H9 (cell line): ENCODE results near the gene SLC16A14. TPM values are rescaled to one million over a fixed set of nuclear protein-coding genes. Genes with fewer than 3 reads are reported as not detected.

Source experiments
- DNase-seq: peaks from one replicate; pipeline ENCODE4 v3.0.0-alpha.2; 2017
- H2AFZ ChIP-seq: one replicate; pipeline ENCODE4 v1.6.1; 2013; ENCODE audit warnings: mild to moderate bottlenecking, low read length, control low read depth, moderate library complexity
- H2AK5ac ChIP-seq: 2 replicates; pipeline ENCODE4 v1.6.1; 2013; ENCODE audit warnings: low read length, control low read depth, mixed read lengths; ENCODE audit not compliant: insufficient read length
- H2BK120ac ChIP-seq: one replicate; pipeline ENCODE4 v1.6.1; 2013; ENCODE audit warnings: low read depth, mild to moderate bottlenecking, low read length, control low read depth, inconsistent platforms; ENCODE audit not compliant: poor library complexity, severe bottlenecking
- H2BK12ac ChIP-seq: 2 replicates; pipeline ENCODE4 v1.6.1; 2013; ENCODE audit warnings: low read length, control low read depth, mixed read lengths, low read depth; ENCODE audit not compliant: insufficient read length
- H2BK15ac ChIP-seq: 2 replicates; pipeline ENCODE4 v1.6.1; 2013; ENCODE audit warnings: low read depth, low read length, control low read depth
- H2BK20ac ChIP-seq: one replicate; pipeline ENCODE4 v1.6.1; 2013; ENCODE audit warnings: low read depth, mild to moderate bottlenecking, low read length, control low read depth, inconsistent platforms; ENCODE audit not compliant: poor library complexity, severe bottlenecking
- H2BK5ac ChIP-seq: 2 replicates; pipeline ENCODE4 v1.6.1; 2013; ENCODE audit warnings: low read length, control low read depth, mixed read lengths; ENCODE audit not compliant: insufficient read length
- H3K14ac ChIP-seq: 2 replicates; pipeline ENCODE4 v1.6.1; 2013; ENCODE audit warnings: low read length, control low read depth; ENCODE audit not compliant: insufficient read depth
- H3K18ac ChIP-seq: 2 replicates; pipeline ENCODE4 v1.6.1; 2013; ENCODE audit warnings: low read depth, mild to moderate bottlenecking, mixed read lengths, low read length, control low read depth; ENCODE audit not compliant: insufficient read length
- H3K23ac ChIP-seq: 2 replicates; pipeline ENCODE4 v1.6.1; 2013; ENCODE audit warnings: low read length, control low read depth, mixed read lengths, low read depth; ENCODE audit not compliant: insufficient read length
- H3K23me2 ChIP-seq: 2 replicates; pipeline ENCODE4 v1.6.1; 2013; ENCODE audit warnings: low read depth, mild to moderate bottlenecking, mixed read lengths, low read length, control low read depth; ENCODE audit not compliant: insufficient read length, poor library complexity, severe bottlenecking
- H3K27ac ChIP-seq: 2 replicates; pipeline ENCODE4 v1.5.1; 2013; ENCODE audit warnings: low read length, control low read depth, mixed read lengths, low read depth; ENCODE audit not compliant: insufficient read length
- H3K27me3 ChIP-seq: 2 replicates; pipeline ENCODE4 v1.6.1; 2013; ENCODE audit warnings: low read length, control low read depth, inconsistent platforms; ENCODE audit not compliant: insufficient read depth
- H3K4ac ChIP-seq: 2 replicates; pipeline ENCODE4 v1.6.1; 2013; ENCODE audit warnings: low read depth, mild to moderate bottlenecking, control low read depth, inconsistent platforms, low read length, moderate library complexity
- H3K4me1 ChIP-seq: 2 replicates; pipeline ENCODE4 v1.6.1; 2013; ENCODE audit warnings: low read length, control low read depth, inconsistent platforms; ENCODE audit not compliant: insufficient read depth
- H3K4me2 ChIP-seq: 2 replicates; pipeline ENCODE4 v1.6.1; 2013; ENCODE audit warnings: low read length, control low read depth, mixed read lengths; ENCODE audit not compliant: insufficient read length, insufficient read depth
- H3K56ac ChIP-seq: 2 replicates; pipeline ENCODE4 v1.6.1; 2013; ENCODE audit warnings: low read depth, mild to moderate bottlenecking, mixed read lengths, low read length, control low read depth; ENCODE audit not compliant: insufficient read length
- H3K79me1 ChIP-seq: 2 replicates; pipeline ENCODE4 v1.6.1; 2013; ENCODE audit warnings: low read depth, mild to moderate bottlenecking, moderate library complexity, low read length, control low read depth, inconsistent platforms; ENCODE audit not compliant: insufficient read depth, poor library complexity, severe bottlenecking
- H3K79me2 ChIP-seq: 2 replicates; pipeline ENCODE4 v1.6.1; 2013; ENCODE audit warnings: low read length, control low read depth, inconsistent platforms; ENCODE audit not compliant: insufficient read depth
- H3K9ac ChIP-seq: 2 replicates; pipeline ENCODE4 v1.6.1; 2013; ENCODE audit warnings: low read length, control low read depth, mixed read lengths; ENCODE audit not compliant: insufficient read length; ENCODE audit errors: extremely low read depth
- H3K9me3 ChIP-seq: one replicate; pipeline ENCODE4 v1.6.1; 2013; ENCODE audit warnings: low read depth, low read length, inconsistent platforms; ENCODE audit not compliant: control insufficient read depth
- H3T11ph ChIP-seq: one replicate; pipeline ENCODE4 v1.6.1; 2013; ENCODE audit warnings: mild to moderate bottlenecking, low read length, control low read depth, inconsistent platforms
- H4K20me1 ChIP-seq: one replicate; pipeline ENCODE4 v1.6.1; 2013; ENCODE audit not compliant: control insufficient read depth, insufficient read length, insufficient read depth
- H4K5ac ChIP-seq: 2 replicates; pipeline ENCODE4 v1.6.1; 2013; ENCODE audit warnings: low read depth, mild to moderate bottlenecking, mixed read lengths, low read length, control low read depth; ENCODE audit not compliant: insufficient read length
- H4K8ac ChIP-seq: replicated peaks from 2 replicates; pipeline ENCODE4 v1.6.1; 2013; ENCODE audit warnings: low read length, control low read depth, mixed read lengths, low read depth; ENCODE audit not compliant: insufficient read length
- H4K91ac ChIP-seq: 2 replicates; pipeline ENCODE4 v1.6.1; 2013; ENCODE audit warnings: low read depth, mild to moderate bottlenecking, moderate library complexity, mixed read lengths, low read length, control low read depth; ENCODE audit not compliant: insufficient read length
- H3K27ac Mint-ChIP-seq, 3 experiments: 2 replicates in 2 of 3; 3 replicates in 1 of 3; pipeline ENCODE4 v1.8.0; 2020 to 2021; ENCODE audit warnings: mixed read lengths in 3 of 3, mild to moderate bottlenecking in 1 of 3, moderate library complexity in 1 of 3
- H3K27me3 Mint-ChIP-seq: 2 replicates; pipeline ENCODE4 v1.8.0; 2021; ENCODE audit warnings: low read depth, mild to moderate bottlenecking, moderate library complexity, mixed read lengths
- H3K36me3 Mint-ChIP-seq, 3 experiments: 2 replicates in 2 of 3; 3 replicates in 1 of 3; pipeline ENCODE4 v1.8.0; 2020 to 2021; ENCODE audit warnings: low read depth in 3 of 3, mixed read lengths in 3 of 3; ENCODE audit not compliant: insufficient read depth in 1 of 3
- H3K4me1 Mint-ChIP-seq, 2 experiments: 2 replicates each; pipeline ENCODE4 v1.8.0; 2020; ENCODE audit warnings: mixed read lengths in 2 of 2
- H3K4me3 Mint-ChIP-seq, 2 experiments: 2 replicates in 1 of 2; 3 replicates in 1 of 2; pipeline ENCODE4 v1.8.0; 2020 to 2021; ENCODE audit warnings: mild to moderate bottlenecking in 2 of 2, mixed read lengths in 2 of 2, moderate library complexity in 1 of 2
- H3K9me3 Mint-ChIP-seq, 2 experiments: 2 replicates in 1 of 2; 3 replicates in 1 of 2; pipeline ENCODE4 v1.8.0; 2020; ENCODE audit warnings: mild to moderate bottlenecking in 2 of 2, mixed read lengths in 2 of 2, moderate library complexity in 1 of 2
- WGBS: extraction: QIAGEN DNeasy Blood & Tissue Kit; methylation state at CpG from one replicate; pipeline ENCODE4 v1.1.7; 2013; ENCODE audit warnings: missing lambda C conversion rate, low lambda C conversion rate, mixed read lengths; ENCODE audit not compliant: insufficient read length; ENCODE audit errors: extremely low coverage; 5-methylcytosine and 5-hydroxymethylcytosine counted together
- total RNA-seq: library from RNA; stranded (reverse); gene quantifications from 2 replicates; pipeline ENCODE4 v1.2.1, GENCODE V29; 2021
- TF ChIP-seq, protein P1 (sequence below): fragments of 200-600 bp; sonication (generic); conservative IDR thresholded peaks from 3 replicates; pipeline ENCODE4 v1.8.0; 2021; ENCODE audit warnings: antibody characterized with exemption, mild to moderate bottlenecking

SLC16A14 gene
- total RNA-seq, 1 experiment from 2014 or later = 0.61 TPM

DNA sequence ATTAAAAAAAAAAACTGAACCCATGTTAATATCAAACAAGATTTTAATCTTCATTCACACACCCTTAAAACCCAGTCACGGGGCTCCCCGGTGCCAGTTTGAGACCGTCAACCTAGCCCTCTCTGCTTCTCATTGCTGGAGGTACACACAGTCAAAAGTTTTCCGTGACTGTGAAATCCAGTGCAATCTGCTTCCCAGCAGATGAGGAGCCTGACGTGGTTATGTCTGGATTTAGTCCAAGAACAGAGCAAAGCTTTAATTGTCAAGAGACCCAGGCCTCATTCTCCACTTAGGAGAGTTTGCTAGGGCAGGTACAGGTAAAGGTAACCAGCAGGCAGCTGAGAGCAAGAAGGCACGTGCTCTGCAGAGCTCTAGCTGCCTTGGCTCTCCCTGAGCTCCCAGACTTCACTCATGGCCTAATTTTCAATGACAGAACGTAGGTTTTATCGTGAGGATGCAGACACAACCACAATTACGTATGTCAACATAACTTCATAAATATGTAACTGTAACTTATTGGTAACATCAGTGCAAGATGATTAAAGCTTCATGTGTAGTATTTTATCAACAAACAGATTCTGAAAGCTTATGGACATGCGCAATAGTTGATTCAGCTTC lies 56.3 kb downstream of the SLC16A14 start:
- no peak overlapping the region for H3K9ac ChIP-seq
- TF ChIP-seq, protein P1, sequence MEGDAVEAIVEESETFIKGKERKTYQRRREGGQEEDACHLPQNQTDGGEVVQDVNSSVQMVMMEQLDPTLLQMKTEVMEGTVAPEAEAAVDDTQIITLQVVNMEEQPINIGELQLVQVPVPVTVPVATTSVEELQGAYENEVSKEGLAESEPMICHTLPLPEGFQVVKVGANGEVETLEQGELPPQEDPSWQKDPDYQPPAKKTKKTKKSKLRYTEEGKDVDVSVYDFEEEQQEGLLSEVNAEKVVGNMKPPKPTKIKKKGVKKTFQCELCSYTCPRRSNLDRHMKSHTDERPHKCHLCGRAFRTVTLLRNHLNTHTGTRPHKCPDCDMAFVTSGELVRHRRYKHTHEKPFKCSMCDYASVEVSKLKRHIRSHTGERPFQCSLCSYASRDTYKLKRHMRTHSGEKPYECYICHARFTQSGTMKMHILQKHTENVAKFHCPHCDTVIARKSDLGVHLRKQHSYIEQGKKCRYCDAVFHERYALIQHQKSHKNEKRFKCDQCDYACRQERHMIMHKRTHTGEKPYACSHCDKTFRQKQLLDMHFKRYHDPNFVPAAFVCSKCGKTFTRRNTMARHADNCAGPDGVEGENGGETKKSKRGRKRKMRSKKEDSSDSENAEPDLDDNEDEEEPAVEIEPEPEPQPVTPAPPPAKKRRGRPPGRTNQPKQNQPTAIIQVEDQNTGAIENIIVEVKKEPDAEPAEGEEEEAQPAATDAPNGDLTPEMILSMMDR = no peak

More for the DNA sequence above, 56.3 kb downstream of the SLC16A14 start:
- no peaks in the 10 kb centered on the region for H3K4me1 Mint-ChIP-seq
- Histone ChIP-seq H4K8ac (no peak overlapping the region), H3K79me1 (no peaks in the 10 kb centered on the region), H4K91ac (no peak overlapping the region), H3K56ac (no peak overlapping the region), H3K18ac (no peak overlapping the region), H2BK20ac (no peak overlapping the region), H2AK5ac (no peak overlapping the region), H2BK12ac (no peak overlapping the region), H3K23ac (no peak overlapping the region), H3K27me3 (no peaks in the 10 kb centered on the region), H2BK120ac (no peak overlapping the region), H3K14ac (no peak overlapping the region), H3K4ac (no peak overlapping the region), H2AFZ (no peak overlapping the region), H3K27ac (peak overlapping the region; percentile 39), H4K20me1 (no peaks in the 10 kb centered on the region), H2BK15ac (no peak overlapping the region), H2BK5ac (no peak overlapping the region), H3T11ph (no peak overlapping the region), H3K9me3 (no peaks in the 10 kb centered on the region), H3K79me2 (no peaks in the 10 kb centered on the region), H4K5ac (peak overlapping the region; percentile 41), H3K4me2 (no peak overlapping the region), H3K4me1 (no peaks in the 10 kb centered on the region), H3K23me2 (no peaks in the 10 kb centered on the region)
- H3K36me3 Mint-ChIP-seq = peaks cover 0 to 10% (median 7%) of the 10 kb centered on the region in 3 experiments; a peak in 5 of 7 replicates
- WGBS = no CpG with 5 or more reads among the region's 10 CpGs
- no peaks in the 10 kb centered on the region for H3K27me3 Mint-ChIP-seq
- peaks cover 0 to 11% of the 10 kb centered on the region in 2 experiments; a peak in 2 of 5 replicates for H3K9me3 Mint-ChIP-seq
- peak overlapping the region in 1 of 3 experiments; percentile 62; a peak in 1 of 7 replicates for H3K27ac Mint-ChIP-seq
- H3K4me3 Mint-ChIP-seq = no peak overlapping the region
- no peak for DNase-seq
